Measurements from ENCODE around the gene CPS1.

CPS1 gene

DNA sequence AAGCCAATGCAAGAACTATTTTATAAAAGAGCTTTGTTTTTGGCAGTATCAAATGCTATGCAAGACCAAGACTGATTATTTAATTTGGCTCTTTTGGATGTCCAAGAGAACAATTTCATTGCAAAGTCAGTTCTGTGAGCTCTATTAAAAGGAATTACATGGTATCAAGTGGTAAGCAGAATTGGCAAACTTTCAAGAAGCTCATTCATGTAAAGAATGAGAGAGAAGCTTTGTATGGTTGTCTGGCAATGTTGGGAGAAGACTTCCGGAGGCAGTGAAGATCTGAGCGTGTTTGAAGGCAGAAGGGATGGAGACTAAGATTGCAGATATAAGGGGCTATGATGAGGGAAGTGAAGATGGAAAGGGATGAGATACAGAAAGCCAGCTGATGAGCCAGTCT lies 49.6 kb downstream of the CPS1 start:
- no peak for DNase-seq (ENCODE audit: low spot score)

DNA sequence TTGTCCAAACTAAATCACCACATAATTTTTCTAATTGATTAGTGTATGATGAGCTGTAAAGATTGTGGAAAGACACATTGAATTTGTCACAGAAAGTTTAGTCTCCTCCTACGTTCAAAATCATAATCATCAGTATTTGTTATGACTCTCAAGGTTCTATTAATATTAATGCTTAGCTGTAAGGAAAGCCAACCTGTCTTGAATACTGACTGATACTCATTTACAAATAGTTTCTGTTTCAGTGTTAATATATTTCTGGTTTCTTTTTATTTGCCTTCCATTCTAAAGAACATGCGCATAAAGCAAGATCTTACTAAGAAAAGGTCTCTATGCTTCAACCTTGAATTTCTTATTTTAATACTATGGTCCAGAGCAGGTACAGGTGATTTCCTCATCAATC lies 55.1 kb downstream of the CPS1 start:
- DNase-seq (ENCODE audit: low spot score): no peak

DNA sequence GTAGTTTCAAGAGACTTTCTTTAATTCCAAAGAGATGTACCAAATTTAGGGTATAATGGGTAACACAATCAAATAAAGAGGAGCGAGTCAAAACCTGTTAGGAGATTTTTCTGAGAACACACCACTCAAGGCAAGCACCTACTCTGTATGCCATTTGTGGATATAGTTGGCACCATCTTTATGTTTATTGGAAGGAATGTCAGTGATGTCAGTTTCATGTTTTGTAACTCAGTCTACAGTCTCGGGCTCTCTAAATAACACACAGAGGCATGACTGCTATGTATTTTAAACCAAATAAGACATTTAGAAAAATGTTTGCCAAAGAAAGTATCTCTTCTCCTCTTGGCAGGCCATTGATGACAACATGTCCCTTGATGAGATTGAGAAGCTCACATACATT lies 59.7 kb downstream of the CPS1 start:
- DNase-seq (ENCODE audit: low spot score): no peak

DNA sequence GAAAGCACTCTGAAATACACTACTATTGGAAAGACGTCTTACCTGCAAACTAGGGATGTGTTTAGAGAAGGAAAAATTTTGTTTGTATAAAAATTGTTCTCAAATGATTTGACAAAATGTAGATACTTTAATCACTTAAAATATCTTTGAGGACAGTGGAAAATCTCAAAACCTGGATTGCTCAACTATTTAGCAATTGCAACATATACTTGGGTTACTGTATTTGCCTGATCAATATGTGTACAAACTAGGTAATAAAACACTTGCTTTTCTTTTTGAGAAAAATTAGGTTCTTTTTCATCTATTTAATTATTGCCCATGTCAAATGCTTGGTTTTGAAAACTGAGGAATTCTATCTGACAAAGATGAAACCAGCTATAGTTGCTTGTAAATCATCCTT lies 60.9 kb downstream of the CPS1 start:
- no peak for DNase-seq (ENCODE audit: low spot score)

DNA sequence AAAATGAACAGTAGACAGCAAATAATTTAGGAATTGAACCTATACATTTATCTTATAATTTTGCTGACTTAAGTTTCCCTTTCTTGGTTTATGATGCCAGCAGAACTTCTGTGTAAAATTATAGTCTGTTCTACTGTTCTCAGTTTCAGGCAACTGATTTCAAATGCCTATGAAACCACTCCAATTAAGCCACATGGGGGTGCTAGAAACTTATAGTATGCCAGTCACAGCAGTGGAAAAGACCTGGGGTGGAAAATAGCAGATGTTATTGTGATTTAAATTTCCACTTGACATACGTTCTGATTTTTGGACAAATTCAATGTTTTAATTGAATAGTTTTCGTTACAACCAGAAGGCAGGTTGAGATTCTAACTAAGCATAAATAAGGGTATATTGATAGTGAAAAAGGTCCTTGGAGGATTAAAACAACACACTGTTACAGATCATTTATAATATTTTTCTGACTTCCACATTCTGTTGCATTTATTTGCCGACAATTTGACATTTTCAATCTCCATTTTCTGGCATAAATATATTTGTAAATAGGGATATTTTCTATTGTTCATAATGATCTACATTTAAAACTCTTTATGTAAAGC lies 61.4 kb downstream of the CPS1 start:
- peak; percentile 81 for DNase-seq (ENCODE audit: low spot score)

- DNase-seq (ENCODE audit: low spot score): no peak
These were observed 64.1 kb downstream of the CPS1 start for GRCh38 chr2:210620456-210620855.

- no peak for DNase-seq (ENCODE audit: low spot score)
These were observed 67.1 kb downstream of the CPS1 start for GRCh38 chr2:210623506-210623905.

GRCh38 chr2:210626849-210627248 lies 70.5 kb downstream of the CPS1 start:
- no peak for DNase-seq (ENCODE audit: low spot score)

GRCh38 chr2:210630873-210631560 lies 74.6 kb downstream of the CPS1 start:
- peak; percentile 30 for DNase-seq (ENCODE audit: low spot score)

GRCh38 chr2:210633699-210634098 lies 77.3 kb downstream of the CPS1 start:
- DNase-seq (ENCODE audit: low spot score): no peak

- DNase-seq (ENCODE audit: low spot score): no peak
These were observed 78.9 kb downstream of the CPS1 start for GRCh38 chr2:210635257-210635656.

- no peak for DNase-seq (ENCODE audit: low spot score)
These were observed 85.9 kb downstream of the CPS1 start for GRCh38 chr2:210642333-210642732.

DNA sequence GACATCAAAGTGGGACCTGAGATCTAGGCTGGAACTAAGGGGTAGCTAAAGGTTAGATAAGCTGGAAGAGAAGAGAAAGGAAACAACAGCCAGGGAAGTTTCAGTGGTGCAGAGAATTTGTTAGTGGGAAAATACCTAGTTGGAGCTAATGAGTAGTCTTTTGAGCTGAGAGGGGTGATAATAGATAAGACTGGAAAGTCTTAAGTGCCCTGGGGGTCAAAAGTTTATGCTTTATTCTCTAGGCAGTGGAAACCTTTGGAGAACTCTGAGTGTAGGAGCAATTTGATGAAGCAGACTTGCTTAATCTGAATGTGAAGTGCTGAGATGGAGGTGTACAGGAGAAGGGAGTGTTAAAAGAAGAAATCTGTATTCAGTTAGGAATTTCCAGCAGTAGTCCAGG lies 90.8 kb downstream of the CPS1 start:
- no peak for DNase-seq (ENCODE audit: low spot score)

GRCh38 chr2:210654091-210654490 lies 97.7 kb downstream of the CPS1 start:
- DNase-seq (ENCODE audit: low spot score): no peak

DNA sequence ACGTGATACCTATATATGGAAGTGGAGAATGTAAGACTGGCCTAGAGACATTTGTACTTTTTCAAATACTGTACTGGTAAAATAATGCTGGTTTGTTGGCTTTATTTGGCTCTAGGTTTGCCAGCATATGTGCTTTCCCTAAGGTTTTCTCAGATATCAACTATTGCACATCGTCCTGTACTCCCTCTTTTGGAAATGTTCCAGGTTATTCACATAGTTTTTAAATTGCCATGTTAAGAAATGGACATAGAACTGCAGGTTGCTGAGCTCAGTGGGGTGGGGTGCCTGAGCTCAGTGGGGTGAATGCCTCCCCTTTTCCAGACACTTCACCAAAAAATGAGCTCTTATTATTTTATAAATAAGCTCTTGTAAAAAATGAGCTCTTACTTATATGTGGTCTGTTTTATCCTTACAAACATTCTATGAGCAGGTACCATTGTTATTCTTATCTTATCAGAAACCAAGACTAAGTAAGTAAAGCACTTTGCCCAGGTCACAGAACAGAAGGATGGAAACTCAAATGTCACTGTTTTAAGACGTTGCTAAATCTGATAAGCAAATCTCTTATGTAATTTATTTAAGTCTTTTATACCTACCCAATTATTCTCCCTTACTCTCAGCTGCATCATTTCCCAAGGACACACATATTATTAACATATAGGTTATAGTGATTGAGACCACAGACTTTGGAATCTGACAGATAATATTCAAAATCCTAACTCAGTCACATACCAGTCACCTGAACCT lies 99.0 kb downstream of the CPS1 start:
- DNase-seq (ENCODE audit: low spot score): no peak

- DNase-seq (ENCODE audit: low spot score): no peak
These were observed 101.5 kb downstream of the CPS1 start for GRCh38 chr2:210657874-210658273.

DNA sequence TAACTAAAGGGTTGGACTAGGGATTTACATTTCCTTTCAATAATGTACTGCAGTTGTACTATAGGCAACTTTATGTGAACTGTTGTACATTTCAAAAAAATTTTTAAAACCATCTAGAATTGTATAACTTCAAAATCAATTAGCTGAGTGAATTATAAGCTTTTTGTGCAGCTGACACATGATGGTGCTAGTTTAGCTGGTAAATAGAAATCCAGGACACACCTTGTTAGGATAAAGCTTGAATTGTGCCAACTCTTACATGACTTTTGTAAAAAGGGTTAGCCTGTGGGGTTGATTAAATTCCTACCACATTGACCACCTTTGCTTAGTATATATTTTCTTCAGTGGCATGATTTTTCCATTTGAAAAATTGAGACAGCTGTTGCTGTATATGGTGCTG lies 104.4 kb downstream of the CPS1 start:
- no peak for DNase-seq (ENCODE audit: low spot score)

GRCh38 chr2:210662560-210662959 lies 106.2 kb downstream of the CPS1 start:
- no peak for DNase-seq (ENCODE audit: low spot score)

DNA sequence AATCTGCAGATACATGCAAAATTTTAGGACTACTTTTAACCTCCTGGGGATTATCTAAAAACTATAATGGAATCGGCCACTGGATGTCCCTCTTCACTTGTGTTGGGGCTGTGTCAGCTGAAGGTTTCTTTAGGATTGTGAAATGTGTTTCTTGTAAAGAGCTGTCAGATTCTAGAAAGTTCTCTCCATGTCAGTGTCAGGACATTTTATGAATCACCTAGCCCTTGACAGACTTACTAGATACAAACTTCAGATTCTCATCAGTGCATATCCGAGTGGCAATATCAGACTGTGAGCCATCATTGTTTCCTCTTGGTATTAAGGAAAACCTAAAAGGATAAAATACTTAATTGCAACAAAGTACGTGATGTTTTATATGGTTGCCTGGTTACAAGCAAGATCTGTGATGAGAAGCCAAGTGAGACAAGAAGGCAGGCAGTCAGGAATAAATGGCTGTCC lies 107.3 kb downstream of the CPS1 start:
- DNase-seq (ENCODE audit: low spot score): peak; percentile 69

DNA sequence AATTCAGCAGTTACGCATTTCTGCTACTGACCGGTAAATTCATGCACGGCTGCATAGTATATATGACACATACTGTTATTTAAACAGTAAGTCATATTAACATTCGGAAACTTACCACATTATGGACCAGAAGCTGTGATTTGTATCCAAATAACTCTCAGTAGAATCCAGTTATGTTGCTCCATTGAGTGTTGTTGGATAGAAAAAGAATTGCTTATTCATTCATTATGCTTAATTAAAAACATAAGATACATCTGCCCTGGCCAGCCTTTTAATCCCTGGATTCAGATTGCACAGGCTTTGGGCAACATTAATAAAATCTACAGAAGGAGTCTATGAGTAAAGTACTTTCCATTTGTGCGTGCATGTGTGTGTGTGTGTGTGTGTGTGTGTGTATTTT lies 111.3 kb downstream of the CPS1 start:
- DNase-seq (ENCODE audit: low spot score): no peak

DNA sequence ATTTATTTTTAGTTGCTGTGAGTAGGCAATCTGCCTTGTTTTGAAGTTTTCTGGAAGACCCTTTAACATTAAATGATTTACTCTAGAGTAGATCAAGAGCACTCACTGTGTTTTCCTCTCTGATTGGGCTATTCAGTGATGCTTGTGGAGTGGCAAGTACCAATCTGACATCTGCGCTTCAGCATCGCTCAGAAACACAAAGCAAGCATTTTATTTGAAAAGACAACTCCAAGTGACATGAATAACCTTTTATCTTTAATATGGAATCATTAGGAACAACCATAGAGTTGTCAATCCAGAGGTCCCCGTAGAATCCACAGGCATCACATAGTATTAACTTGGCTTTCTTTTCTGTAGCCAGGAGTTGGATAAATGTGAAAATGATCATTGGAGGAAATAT lies 114.7 kb downstream of the CPS1 start:
- DNase-seq (ENCODE audit: low spot score): peak; percentile 25

- DNase-seq (ENCODE audit: low spot score): no peak
These were observed 116.7 kb downstream of the CPS1 start for GRCh38 chr2:210673117-210673516.

DNA sequence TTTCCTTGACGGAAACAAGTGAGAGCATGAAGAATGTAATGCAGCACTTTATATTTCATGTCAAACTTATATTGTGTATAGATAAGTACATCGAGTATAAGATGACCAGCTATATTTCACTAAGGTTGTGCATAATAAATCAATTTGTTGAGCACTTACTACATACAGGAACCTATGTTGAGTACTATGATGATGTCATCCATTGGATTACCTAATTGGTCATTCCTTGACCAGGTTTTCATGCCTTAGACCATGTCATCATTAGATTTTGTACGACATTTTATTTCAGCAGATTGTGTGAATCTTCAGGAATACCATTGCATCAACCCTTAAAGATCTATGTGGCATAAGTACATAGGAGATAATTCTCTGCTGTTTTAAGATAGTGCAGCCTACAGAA lies 119.7 kb downstream of the CPS1 start:
- DNase-seq (ENCODE audit: low spot score): no peak

Measured in putamen (tissue), 1 donor.